GM12878 (cell line): ENCODE data around the gene FGF11. TPM values are rescaled to one million over a fixed set of nuclear protein-coding genes. Genes with fewer than 3 reads are reported as not detected.

Source experiments
- ATAC-seq: fragments of 200-7000 bp; cut with Tn5 transposase; 3 replicates; pipeline ENCODE4 v1.9.1; 2020; ENCODE audit warnings: mild to moderate bottlenecking, moderate library complexity
- BruUV-seq: library from RNA; stranded (reverse); fragments of 400-500 nt; replicated peaks from 2 replicates; lab custom pipeline; 2021; lab: Mats Ljungman, UMichigan
- CTCF ChIA-PET: fragments of 300-600 bp; sonication (Branson Sonifier 250); formaldehyde crosslinking; extraction: SDS; loops from one replicate; lab custom pipeline; 2021; ENCODE audit warnings: inconsistent platforms; lab: Yijun Ruan, JAX
- POLR2A ChIA-PET: fragments of 350-600 bp; formaldehyde crosslinking; extraction: SDS; loops from one replicate; lab custom pipeline; 2021; ENCODE audit warnings: inconsistent platforms; lab: Charles Lee
- RAD21 ChIA-PET: fragments of 300-600 bp; sonication (Branson Sonifier 250); formaldehyde crosslinking; loops from one replicate; lab custom pipeline; 2023; ENCODE audit warnings: antibody characterized with exemption; ENCODE audit not compliant: unreplicated experiment; lab: Charles Lee
- SMC1A ChIA-PET: fragments of 300-600 bp; sonication (Branson Sonifier 250); formaldehyde crosslinking; loops from one replicate; lab custom pipeline; 2023; ENCODE audit not compliant: unreplicated experiment, uncharacterized antibody; lab: Charles Lee
- DNase-seq: peaks from one replicate; pipeline ENCODE4 v3.0.0-alpha.2; 2011; ENCODE audit warnings: low read depth, low spot score
- FAIRE-seq: peaks from 3 replicates; lab custom pipeline; 2011; peaks lifted over from hg19 to GRCh38; lab: Jason Lieb, UNC
- H2AFZ ChIP-seq: 2 replicates; pipeline ENCODE4 v1.6.0; 2011; ENCODE audit warnings: low read depth, low read length, control low read depth; ENCODE audit not compliant: control insufficient read depth
- H3K27ac ChIP-seq: 2 replicates; pipeline ENCODE4 v1.5.1; 2011; ENCODE audit warnings: control low read depth; ENCODE audit not compliant: control insufficient read depth, insufficient read depth
- H3K27me3 ChIP-seq, 2 experiments: replicated peaks in 1 of 2; 2 replicates each; pipeline versions ENCODE4 v1.6.0 to v1.6.1; 2011; ENCODE audit warnings: low read length in 1 of 2; ENCODE audit not compliant: control insufficient read depth in 2 of 2, insufficient read depth in 2 of 2
- H3K36me3 ChIP-seq, 2 experiments: 2 replicates each; pipeline ENCODE4 v1.5.1; 2011; ENCODE audit warnings: low read length in 1 of 2; ENCODE audit not compliant: control insufficient read depth in 2 of 2, insufficient read depth in 2 of 2
- H3K4me1 ChIP-seq: 2 replicates; pipeline ENCODE4 v1.6.1; 2011; ENCODE audit warnings: mild to moderate bottlenecking, low read length, moderate library complexity, mixed read lengths; ENCODE audit not compliant: control insufficient read depth, insufficient read depth
- H3K4me2 ChIP-seq: 2 replicates; pipeline ENCODE4 v1.6.0; 2011; ENCODE audit warnings: control low read depth; ENCODE audit not compliant: control insufficient read depth, insufficient read depth
- H3K4me3 ChIP-seq: fragments of 200-600 bp; sonication (generic); 2 replicates; pipeline ENCODE4 v1.5.1; 2016
- H3K79me2 ChIP-seq: 2 replicates; pipeline ENCODE4 v1.6.0; 2011; ENCODE audit warnings: low read length; ENCODE audit not compliant: control insufficient read depth, insufficient read depth
- H3K9ac ChIP-seq: 2 replicates; pipeline ENCODE4 v1.8.0; 2011; ENCODE audit warnings: low read length, control low read depth, mixed read lengths; ENCODE audit not compliant: control insufficient read depth, insufficient read depth
- H3K9me3 ChIP-seq: replicated peaks from 3 replicates; pipeline ENCODE4 v1.5.1; 2011; ENCODE audit warnings: mild to moderate bottlenecking, low read length; ENCODE audit not compliant: control insufficient read depth, insufficient read depth
- H4K20me1 ChIP-seq: 2 replicates; pipeline ENCODE4 v1.6.0; 2011; ENCODE audit not compliant: control insufficient read depth, insufficient read depth
- ATF7 ChIP-seq: fragments of 450-650 bp; IDR thresholded peaks from 2 replicates; pipeline ENCODE4 v1.6.1; 2016; ENCODE audit warnings: low read depth, mild to moderate bottlenecking
- CTCF ChIP-seq, 3 experiments: IDR thresholded peaks in 2 of 3; conservative IDR thresholded peaks in 1 of 3; 2 replicates each; pipeline ENCODE4 v1.5.1; 2011; ENCODE audit warnings: low read depth in 3 of 3, low read length in 3 of 3, mild to moderate bottlenecking in 3 of 3, control low read depth in 2 of 3, moderate library complexity in 2 of 3, inconsistent platforms in 1 of 3, mixed read lengths in 1 of 3; ENCODE audit not compliant: control insufficient read depth in 2 of 3, insufficient read depth in 1 of 3; ENCODE audit errors: extremely low read depth in 1 of 3
- FOXK2 ChIP-seq: fragments of 450-650 bp; IDR thresholded peaks from 2 replicates; pipeline ENCODE4 v1.6.1; 2017; ENCODE audit warnings: mild to moderate bottlenecking, moderate library complexity
- GATAD2B ChIP-seq: fragments of 450-650 bp; conservative IDR thresholded peaks from 2 replicates; pipeline ENCODE4 v1.6.1; 2017; ENCODE audit warnings: low read depth, mild to moderate bottlenecking, moderate library complexity
- HDGF ChIP-seq: fragments of 450-650 bp; IDR thresholded peaks from 2 replicates; pipeline ENCODE4 v1.6.1; 2016; ENCODE audit warnings: antibody characterized with exemption
- IKZF1 ChIP-seq: fragments of 450-650 bp; conservative IDR thresholded peaks from 2 replicates; pipeline ENCODE4 v1.6.1; 2017; ENCODE audit warnings: antibody characterized with exemption, mild to moderate bottlenecking
- JUNB ChIP-seq: IDR thresholded peaks from 2 replicates; pipeline ENCODE4 v1.6.1; 2016; ENCODE audit warnings: antibody characterized with exemption, mild to moderate bottlenecking
- LARP7 ChIP-seq: fragments of 450-650 bp; IDR thresholded peaks from 2 replicates; pipeline ENCODE4 v1.6.1; 2017; ENCODE audit warnings: mild to moderate bottlenecking
- MEF2A ChIP-seq: IDR thresholded peaks from 2 replicates; pipeline ENCODE4 v1.6.1; 2011; ENCODE audit warnings: low read depth, mild to moderate bottlenecking, low read length, moderate library complexity; ENCODE audit not compliant: insufficient read depth
- MLLT1 ChIP-seq: fragments of 450-650 bp; IDR thresholded peaks from 2 replicates; pipeline ENCODE4 v1.6.1; 2016; ENCODE audit warnings: mild to moderate bottlenecking
- MTA3 ChIP-seq: IDR thresholded peaks from 2 replicates; pipeline ENCODE4 v1.6.1; 2012; ENCODE audit warnings: low read length, inconsistent platforms, borderline replicate concordance
- NBN ChIP-seq: fragments of 450-650 bp; IDR thresholded peaks from 2 replicates; pipeline ENCODE4 v1.6.1; 2016
- NR2C1 ChIP-seq: fragments of 450-650 bp; IDR thresholded peaks from 2 replicates; pipeline ENCODE4 v1.6.1; 2017; ENCODE audit warnings: antibody characterized with exemption, mild to moderate bottlenecking, moderate library complexity
- NR2F1 ChIP-seq: fragments of 450-650 bp; conservative IDR thresholded peaks from 2 replicates; pipeline ENCODE4 v1.6.1; 2017; ENCODE audit warnings: mild to moderate bottlenecking
- RBBP5 ChIP-seq: fragments of 200-600 bp; sonication (generic); conservative IDR thresholded peaks from 2 replicates; pipeline ENCODE4 v1.6.1; 2016
- RELB ChIP-seq: fragments of 450-650 bp; IDR thresholded peaks from 2 replicates; pipeline ENCODE4 v1.6.1; 2017; ENCODE audit warnings: low read depth, mild to moderate bottlenecking, moderate library complexity
- TAF1 ChIP-seq: IDR thresholded peaks from 2 replicates; pipeline ENCODE4 v1.6.1; 2011; ENCODE audit warnings: mild to moderate bottlenecking, low read depth, low read length, borderline replicate concordance
- TCF7 ChIP-seq: IDR thresholded peaks from 2 replicates; pipeline ENCODE4 v1.6.1; 2014; ENCODE audit warnings: antibody characterized with exemption, borderline replicate concordance
- YY1 ChIP-seq: IDR thresholded peaks from 2 replicates; pipeline ENCODE4 v1.6.1; 2011; ENCODE audit warnings: low read depth, mild to moderate bottlenecking, low read length
- ZNF217 ChIP-seq: fragments of 450-650 bp; IDR thresholded peaks from 2 replicates; pipeline ENCODE4 v1.6.1; 2017; ENCODE audit warnings: antibody characterized with exemption, mild to moderate bottlenecking
- ZNF24 ChIP-seq: fragments of 450-650 bp; IDR thresholded peaks from 2 replicates; pipeline ENCODE4 v1.6.1; 2017; ENCODE audit warnings: antibody characterized with exemption, mild to moderate bottlenecking
- WGBS: methylation state at CpG from one replicate; pipeline ENCODE4 v1.1.6; 2016; ENCODE audit warnings: low lambda C conversion rate; ENCODE audit not compliant: insufficient replicate concordance, insufficient coverage; ENCODE audit errors: missing lambda C conversion rate; 5-methylcytosine and 5-hydroxymethylcytosine counted together
- in situ Hi-C: fragments of 300-500 bp; cut with MboI; formaldehyde crosslinking; loops from 9 replicates; pipeline ENCODE4 v1.14.3; 2018; ENCODE audit warnings: mixed read lengths
- intact Hi-C: fragments of 100-400 bp; cut with micrococcal nuclease; formaldehyde crosslinking; loops from one replicate; pipeline ENCODE4 v1.14.2; 2022; ENCODE audit not compliant: unreplicated experiment
- polyA plus RNA-seq, 11 experiments: library from polyadenylated mRNA; depleted of rRNA in 4 of 11; unstranded in 6 of 11; stranded (reverse) in 5 of 11; fragments of >200 nt; fragmentation: Nextera tagmentation in 4 of 11; fragmentation: Illumina TruSeq in 1 of 11; extraction: Ambion mirVana in 4 of 11; extraction: Trizol in 1 of 11; gene quantifications; 1 replicate in 1 of 11; 2 replicates in 10 of 11; pipeline versions ENCODE4 v1.2.1 to v1.2.3, GENCODE V29; 2011 to 2016; ENCODE audit warnings: inconsistent platforms in 2 of 11, missing spikeins in 2 of 11, low read depth in 1 of 11
- total RNA-seq, 4 experiments: library from RNA; depleted of rRNA in 3 of 4; stranded (reverse); fragments of >200 nt in 3 of 4; fragmentation: Illumina TruSeq in 1 of 4; extraction: Trizol in 1 of 4; gene quantifications; 2 replicates each; pipeline versions ENCODE4 v1.2.1 to v1.2.3, GENCODE V29; 2013 to 2021

Gene FGF11
- total and polyA plus RNA-seq, 10 of the 15 experiments (the other 5 are each of a cell fraction or from before 2014, with no cell fraction given): 0.69 to 21.1 (median 2.6) TPM

GRCh38 chr17:7394452-7395191, 44.7 kb upstream of the FGF11 start, which contains the start of gene PLSCR3:
Gene PLSCR3 (minus strand): TSS chr17:7394525. CDS start chr17:7394110, 415 bp downstream.
- ChIA-PET SMC1A (no interaction called here), CTCF (interaction anchor here (1.0 to 1.5 kb wide), 2 partner anchors 127 to 166 kb away, joined by 4 to 10 read pairs; partner anchors contain the start of gene SENP3), POLR2A (interaction anchor here (0.6 to 3.2 kb wide), 3 partner anchors 9 to 282 kb away, joined by 3 to 23 read pairs (median 3); partner anchors contain the start of gene TMEM256), RAD21 (interaction anchor here (0.6 to 1.3 kb wide), 7 partner anchors 9 to 256 kb away, joined by 3 to 10 read pairs (median 3); partner anchors contain the start of genes ACAP1, TMEM102, TMEM256 and TNFSF12)
- H3K9ac ChIP-seq: peak within 1 kb of the TSS; percentile 85
- H3K27ac ChIP-seq: peak within 1 kb of the TSS; percentile 58
- intact Hi-C loops (no loop called here), in situ Hi-C loops (no loop called here)
- no peaks in the 10 kb centered on the region for H3K27me3 ChIP-seq
- H4K20me1 ChIP-seq: no peaks in the 10 kb centered on the region
- no peaks in the 10 kb centered on the region for H3K36me3 ChIP-seq
- FAIRE-seq (peak; percentile 65), ATAC-seq (peak; percentile 96), DNase-seq (peak; percentile 26)
- peak within 1 kb of the TSS; percentile 96 for H3K4me2 ChIP-seq
- peak within 1 kb of the TSS; percentile 80 for H3K4me3 ChIP-seq
- 1% methylated on average over 52 of the region's 71 CpGs for WGBS
- no peaks in the 10 kb centered on the region for H3K9me3 ChIP-seq
- no peaks in the 10 kb centered on the region for H3K4me1 ChIP-seq
- H2AFZ ChIP-seq: peak within 1 kb of the TSS; percentile 92
- peaks cover 2% of the 10 kb centered on the region for H3K79me2 ChIP-seq
- BruUV-seq: no TSS peak
- TF ChIP-seq NR2F1 (peak; percentile 22; the same call in 1 of the 2 replicates), YY1 (no peak), ZNF24 (no peak), RELB (0 out of 2 replicates have a peak, but pooled peaks have one; percentile 14), ZNF217 (no peak), NBN (0 out of 2 replicates have a peak, but pooled peaks have one; percentile 10), NR2C1 (peak; percentile 6; the same call in 1 of the 2 replicates), MLLT1 (peak; percentile 20; the same call in 1 of the 2 replicates), GATAD2B (peak; percentile 66), LARP7 (peak; percentile 65), ATF7 (no peak), TCF7 (no peak), IKZF1 (peak; percentile 74), TAF1 (peak; percentile 13; the same call in 1 of the 2 replicates), MTA3 (no peak), CTCF (IDR thresholded peaks at IDR 0.05 in 2 of 3, conservative IDR thresholded peaks at IDR 0.05 in 1 of 3; ENCODE audit: control insufficient read depth in 2 of 3, extremely low read depth in 1 of 3, insufficient read depth in 1 of 3, low read depth in 3 of 3, low read length in 3 of 3) (peak; percentile 7 to 56 (median 44); a peak in 4 of 6 replicates), RBBP5 (no peak), MEF2A (no peak), JUNB (no peak), HDGF (peak; percentile 64; the same call in 1 of the 2 replicates), FOXK2 (no peak)
